ENCODE results near the gene RELCH. TPM values are rescaled to one million over a fixed set of nuclear protein-coding genes. Genes with fewer than 3 reads are reported as not detected.

The RELCH gene
- total RNA-seq, 1 experiment from 2014 or later, result 31.9 TPM

GRCh38 chr18:62336618-62337017, 149.6 kb downstream of the RELCH start:
- no peak overlapping the region for H3K4me3 ChIP-seq
- DNase-seq, result no peak
- no peaks in the 10 kb centered on the region for H3K9me3 ChIP-seq
- no peaks in the 10 kb centered on the region for H3K36me3 ChIP-seq
- no peaks in the 10 kb centered on the region for H3K27me3 ChIP-seq

GRCh38 chr18:62337336-62337735, 150.3 kb downstream of the RELCH start:
- DNase-seq, result peak; percentile 36
- Histone ChIP-seq H3K9me3 (no peaks in the 10 kb centered on the region), H3K36me3 (no peaks in the 10 kb centered on the region), H3K4me3 (no peak overlapping the region), H3K27me3 (no peaks in the 10 kb centered on the region)

GRCh38 chr18:62338446-62339105, 151.5 kb downstream of the RELCH start:
- DNase-seq, result no peak
- no peaks in the 10 kb centered on the region for H3K27me3 ChIP-seq
- no peaks in the 10 kb centered on the region for H3K36me3 ChIP-seq
- no peak overlapping the region for H3K4me3 ChIP-seq
- H3K9me3 ChIP-seq, result no peaks in the 10 kb centered on the region

GRCh38 chr18:62339106-62339988, 152.3 kb downstream of the RELCH start:
- Histone ChIP-seq H3K9me3 (no peaks in the 10 kb centered on the region), H3K27me3 (no peaks in the 10 kb centered on the region), H3K4me3 (no peak overlapping the region), H3K36me3 (no peaks in the 10 kb centered on the region)
- no peak for DNase-seq

- no peak for DNase-seq
- Histone ChIP-seq H3K9me3 (no peaks in the 10 kb centered on the region), H3K4me3 (no peak overlapping the region), H3K36me3 (no peaks in the 10 kb centered on the region), H3K27me3 (no peaks in the 10 kb centered on the region)
These were observed 153.9 kb downstream of the RELCH start for GRCh38 chr18:62340996-62341395.

GRCh38 chr18:62341473-62341872, 154.4 kb downstream of the RELCH start:
- H3K9me3 ChIP-seq, result no peaks in the 10 kb centered on the region
- DNase-seq, result no peak
- H3K4me3 ChIP-seq, result no peak overlapping the region
- H3K36me3 ChIP-seq, result no peaks in the 10 kb centered on the region
- H3K27me3 ChIP-seq, result no peaks in the 10 kb centered on the region

- H3K9me3 ChIP-seq, result no peaks in the 10 kb centered on the region
- no peak overlapping the region for H3K4me3 ChIP-seq
- no peak for DNase-seq
- no peaks in the 10 kb centered on the region for H3K36me3 ChIP-seq
- no peaks in the 10 kb centered on the region for H3K27me3 ChIP-seq
These were observed 155.8 kb downstream of the RELCH start for GRCh38 chr18:62342884-62343283.

GRCh38 chr18:62343316-62343715, 156.3 kb downstream of the RELCH start:
- no peaks in the 10 kb centered on the region for H3K27me3 ChIP-seq
- no peaks in the 10 kb centered on the region for H3K9me3 ChIP-seq
- no peaks in the 10 kb centered on the region for H3K36me3 ChIP-seq
- DNase-seq, result no peak
- no peak overlapping the region for H3K4me3 ChIP-seq

- no peaks in the 10 kb centered on the region for H3K9me3 ChIP-seq
- H3K27me3 ChIP-seq, result no peaks in the 10 kb centered on the region
- no peak overlapping the region for H3K4me3 ChIP-seq
- DNase-seq, result no peak
- no peaks in the 10 kb centered on the region for H3K36me3 ChIP-seq
These were observed 158.9 kb downstream of the RELCH start for GRCh38 chr18:62345909-62346308.

- DNase-seq, result no peak
- Histone ChIP-seq H3K4me3 (no peak overlapping the region), H3K36me3 (no peaks in the 10 kb centered on the region), H3K27me3 (no peaks in the 10 kb centered on the region), H3K9me3 (no peaks in the 10 kb centered on the region)
These were observed 159.5 kb downstream of the RELCH start for GRCh38 chr18:62346333-62347088.

- DNase-seq, result no peak
- H3K9me3 ChIP-seq, result no peaks in the 10 kb centered on the region
- H3K4me3 ChIP-seq, result no peak overlapping the region
- H3K27me3 ChIP-seq, result no peaks in the 10 kb centered on the region
- no peaks in the 10 kb centered on the region for H3K36me3 ChIP-seq
These were observed 160.0 kb downstream of the RELCH start for GRCh38 chr18:62347089-62347506.

GRCh38 chr18:62348474-62348873, 161.4 kb downstream of the RELCH start:
- no peak overlapping the region for H3K4me3 ChIP-seq
- no peaks in the 10 kb centered on the region for H3K9me3 ChIP-seq
- H3K36me3 ChIP-seq, result no peaks in the 10 kb centered on the region
- no peak for DNase-seq
- no peaks in the 10 kb centered on the region for H3K27me3 ChIP-seq

- H3K9me3 ChIP-seq, result no peaks in the 10 kb centered on the region
- H3K36me3 ChIP-seq, result no peaks in the 10 kb centered on the region
- H3K4me3 ChIP-seq, result no peak overlapping the region
- no peaks in the 10 kb centered on the region for H3K27me3 ChIP-seq
- no peak for DNase-seq
These were observed 166.1 kb downstream of the RELCH start for GRCh38 chr18:62353170-62353569.

- Histone ChIP-seq H3K4me3 (no peak overlapping the region), H3K36me3 (no peaks in the 10 kb centered on the region), H3K27me3 (no peaks in the 10 kb centered on the region), H3K9me3 (no peaks in the 10 kb centered on the region)
- no peak for DNase-seq
These were observed 167.1 kb downstream of the RELCH start for GRCh38 chr18:62354151-62354550.

GRCh38 chr18:62357079-62357719, 170.1 kb downstream of the RELCH start:
- Histone ChIP-seq H3K27me3 (no peaks in the 10 kb centered on the region), H3K4me3 (no peak overlapping the region), H3K36me3 (no peaks in the 10 kb centered on the region), H3K9me3 (no peaks in the 10 kb centered on the region)
- DNase-seq, result no peak

All from MG63 (cell line).